Stimulated activated CD8-positive, alpha-beta memory T cell treated with anti-CD3 and anti-CD28 coated beads, Interleukin-7, amount 100 ng/mL, for 24 hours (primary cell): ENCODE results near the gene TMEM92.
"Not testable (repeated sequence)": the region's sequence is repeated elsewhere in the genome, so short reads cannot be mapped to it uniquely, and the experiment has no call there.

Experiments
- DNase-seq: peaks from one replicate; pipeline ENCODE4 v3.0.0-alpha.2; 2020; ENCODE audit warnings: low read depth

The TMEM92 gene

GRCh38 chr17:50301891-50302584, 27.8 kb downstream of the TMEM92 start:
- DNase-seq = no peak

- no peak for DNase-seq
These were observed 28.8 kb downstream of the TMEM92 start for GRCh38 chr17:50303051-50303450.

- DNase-seq = no peak
These were observed 29.3 kb downstream of the TMEM92 start for GRCh38 chr17:50303596-50303995.

- DNase-seq = no peak
These were observed 30.6 kb downstream of the TMEM92 start for GRCh38 chr17:50304781-50305404.

GRCh38 chr17:50307654-50308053, 33.4 kb downstream of the TMEM92 start:
- no peak for DNase-seq

GRCh38 chr17:50308666-50309065, 34.4 kb downstream of the TMEM92 start:
- no peak for DNase-seq

GRCh38 chr17:50310455-50311111, 36.3 kb downstream of the TMEM92 start:
- no peak for DNase-seq

GRCh38 chr17:50311112-50311460, 36.8 kb downstream of the TMEM92 start:
- no peak for DNase-seq

GRCh38 chr17:50311483-50311882, 37.2 kb downstream of the TMEM92 start:
- no peak for DNase-seq

- DNase-seq = no peak
These were observed 38.0 kb downstream of the TMEM92 start for GRCh38 chr17:50312308-50312707.

- DNase-seq = no peak
These were observed 40.3 kb downstream of the TMEM92 start for GRCh38 chr17:50314456-50315011.

- no peak for DNase-seq
These were observed 41.8 kb downstream of the TMEM92 start for GRCh38 chr17:50316016-50316587.

- not testable (repeated sequence) for DNase-seq
These were observed 42.4 kb downstream of the TMEM92 start for GRCh38 chr17:50316660-50317059.

- DNase-seq = no peak
These were observed 42.9 kb downstream of the TMEM92 start for GRCh38 chr17:50317121-50317520.

GRCh38 chr17:50318501-50319285, 44.4 kb downstream of the TMEM92 start:
- DNase-seq = no peak

GRCh38 chr17:50319306-50320004, 45.2 kb downstream of the TMEM92 start:
- no peak for DNase-seq

- no peak for DNase-seq
These were observed 48.0 kb downstream of the TMEM92 start for GRCh38 chr17:50322271-50322670.

GRCh38 chr17:50323060-50323459, 48.8 kb downstream of the TMEM92 start:
- no peak for DNase-seq

GRCh38 chr17:50325906-50326305, 51.6 kb downstream of the TMEM92 start:
- no peak for DNase-seq

GRCh38 chr17:50326831-50327364, 52.6 kb downstream of the TMEM92 start:
- no peak for DNase-seq
